GM10266 (cell line): ENCODE results near the gene HACD2.

Experiments
- DNase-seq: peaks from one replicate; pipeline ENCODE4 v3.0.0; 2012; ENCODE audit errors: extremely low spot score
- CTCF ChIP-seq: IDR thresholded peaks from 2 replicates; pipeline ENCODE4 v1.5.1; 2012; ENCODE audit warnings: mild to moderate bottlenecking, low read depth; ENCODE audit not compliant: control insufficient read depth, insufficient read depth; ENCODE audit errors: missing control alignments

The HACD2 gene

GRCh38 chr3:123584284-123584987 is 417 bp downstream of the HACD2 start:
- peak; percentile 56 for DNase-seq
- no peak for TF ChIP-seq CTCF

- DNase-seq: no peak
- TF ChIP-seq CTCF: no peak
Observed at GRCh38 chr3:123583561-123583960, 1.3 kb downstream of the HACD2 start.

GRCh38 chr3:123582315-123582714 is 2.5 kb downstream of the HACD2 start:
- no peak for DNase-seq
- no peak for TF ChIP-seq CTCF

- DNase-seq: peak; percentile 35
- TF ChIP-seq CTCF: no peak
Observed at GRCh38 chr3:123576122-123576521, 8.7 kb downstream of the HACD2 start.

GRCh38 chr3:123571973-123572365 is 12.9 kb downstream of the HACD2 start:
- no peak for TF ChIP-seq CTCF
- DNase-seq: no peak

- DNase-seq: no peak
- TF ChIP-seq CTCF: no peak
Observed at GRCh38 chr3:123571264-123571972, 13.4 kb downstream of the HACD2 start.

GRCh38 chr3:123568875-123569274 is 16.0 kb downstream of the HACD2 start:
- TF ChIP-seq CTCF: no peak
- DNase-seq: no peak
